NOMO-1 treated with DMSO at 0.1 percent for 48 hours (cell line): ENCODE data around the gene PRR5L.
"Not testable (repeated sequence)": the region's sequence is repeated elsewhere in the genome, so short reads cannot be mapped to it uniquely, and the experiment has no call there.

ENCODE experiments used
- DNase-seq: peaks from one replicate; lab custom pipeline; 2025; ENCODE audit not compliant: unreplicated experiment; lab: John Stamatoyannopoulos, UW

PRR5L gene

DNA sequence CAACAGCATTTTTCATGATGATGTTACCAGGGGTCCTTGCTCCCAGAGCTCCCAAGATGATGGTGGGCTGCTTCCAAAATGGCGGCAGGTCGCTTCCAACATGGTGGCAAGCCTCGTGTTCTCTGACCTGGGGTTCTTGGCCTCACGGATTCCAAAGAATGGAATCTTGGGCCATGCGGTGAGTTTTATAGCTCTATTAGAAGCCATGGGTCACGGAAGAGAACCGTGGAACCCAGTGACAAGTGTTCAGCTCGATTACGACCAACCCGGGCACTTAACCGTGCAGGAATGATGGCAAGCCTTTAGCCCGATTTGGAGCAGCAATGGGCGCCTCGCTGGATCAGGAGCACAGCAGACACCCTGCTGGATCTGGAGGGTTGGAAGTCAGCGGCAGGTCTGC is 28.9 kb downstream of the PRR5L start:
- not testable (repeated sequence) for DNase-seq

DNA sequence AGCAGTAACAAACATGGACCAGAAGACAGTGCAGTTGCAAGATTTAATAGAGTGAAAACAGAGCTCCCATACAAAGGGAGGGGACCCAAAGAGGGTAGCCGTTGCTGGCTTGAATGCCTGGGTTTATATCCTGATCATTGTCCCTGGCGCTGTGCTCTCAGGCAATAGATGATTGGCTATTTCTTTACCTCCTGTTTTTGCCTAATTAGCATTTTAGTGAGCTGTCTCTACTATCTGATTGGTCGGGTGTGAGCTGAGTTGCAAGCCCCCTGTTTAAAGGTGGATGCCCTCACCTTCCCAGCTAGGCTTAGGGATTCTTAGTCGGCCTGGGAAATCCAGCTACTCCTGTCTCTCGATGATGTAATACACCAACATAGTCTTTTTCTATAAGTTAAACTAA is 29.3 kb downstream of the PRR5L start:
- not testable (repeated sequence) for DNase-seq

- peak; percentile 47 for DNase-seq
Measured at GRCh38 chr11:36326524-36327419, 30.7 kb downstream of the PRR5L start.

GRCh38 chr11:36328966-36329673 is 33.0 kb downstream of the PRR5L start:
- DNase-seq, result no peak

- no peak for DNase-seq
Measured at GRCh38 chr11:36330411-36330810, 34.3 kb downstream of the PRR5L start.

- DNase-seq, result no peak
Measured at GRCh38 chr11:36333468-36333867, 37.4 kb downstream of the PRR5L start.

GRCh38 chr11:36333897-36334296 is 37.8 kb downstream of the PRR5L start:
- no peak for DNase-seq

DNA sequence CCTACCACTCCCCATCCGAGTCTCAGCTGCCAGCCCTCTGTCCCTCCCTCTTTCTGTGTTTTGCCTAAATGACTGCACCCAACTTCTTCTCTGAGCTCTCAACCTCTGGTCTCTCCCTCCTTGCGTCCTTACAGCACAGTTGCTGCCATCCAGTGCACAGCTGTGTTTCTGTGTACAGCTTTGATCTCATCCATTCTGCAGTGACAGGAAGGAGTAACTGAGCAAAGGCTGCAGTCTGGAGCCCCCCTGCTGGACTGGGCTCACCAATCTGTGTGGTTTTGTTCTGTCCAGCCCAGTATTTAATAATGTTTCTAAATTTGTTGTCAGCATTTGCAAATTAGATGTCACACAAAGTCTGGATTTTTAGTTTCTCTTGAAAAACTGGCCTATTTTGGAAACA is 43.8 kb downstream of the PRR5L start:
- DNase-seq, result no peak

DNA sequence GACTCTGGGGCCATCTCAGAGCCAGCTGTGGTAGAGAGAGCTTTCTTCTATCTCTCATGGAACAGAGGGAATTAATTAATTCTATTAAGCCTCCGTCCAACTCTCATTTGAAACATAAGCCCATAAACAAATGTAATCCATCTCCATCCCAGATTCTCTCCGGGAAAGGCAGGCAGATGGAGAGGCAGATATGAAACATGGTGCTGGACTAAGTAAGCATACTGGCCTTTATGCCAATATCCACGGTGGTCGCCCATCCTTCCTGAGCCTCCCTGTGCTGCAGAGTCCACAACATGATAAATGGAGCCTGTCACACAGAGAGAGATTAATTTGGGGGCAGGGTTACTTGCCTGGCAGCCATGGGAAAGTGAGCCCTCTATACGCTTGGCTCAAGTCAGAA is 44.8 kb downstream of the PRR5L start:
- DNase-seq, result no peak

GRCh38 chr11:36341915-36342314 is 45.8 kb downstream of the PRR5L start:
- DNase-seq, result no peak

GRCh38 chr11:36342327-36342726 is 46.2 kb downstream of the PRR5L start:
- DNase-seq, result no peak

DNA sequence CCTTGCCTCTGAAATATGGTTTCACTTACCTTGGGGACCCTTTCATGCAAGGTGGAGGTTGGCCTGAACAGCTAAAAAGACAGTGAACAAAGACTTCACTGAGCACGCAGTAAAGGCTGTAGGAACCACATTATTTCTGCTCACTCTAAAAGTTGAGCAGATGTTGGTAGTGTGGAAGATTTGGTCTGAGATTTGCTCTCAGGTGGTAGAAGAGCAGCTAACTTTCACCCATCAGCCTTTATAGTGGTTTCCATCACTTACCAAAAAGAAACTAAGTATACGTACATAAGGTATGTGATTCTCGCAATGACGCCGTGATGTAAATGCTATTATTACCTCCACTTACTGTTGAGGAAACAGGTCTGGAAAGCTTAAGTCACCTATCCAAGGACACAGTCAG is 47.3 kb downstream of the PRR5L start:
- no peak for DNase-seq

- DNase-seq, result no peak
Measured at GRCh38 chr11:36345084-36345511, 49.0 kb downstream of the PRR5L start.

GRCh38 chr11:36345535-36346141 is 49.5 kb downstream of the PRR5L start:
- no peak for DNase-seq

DNA sequence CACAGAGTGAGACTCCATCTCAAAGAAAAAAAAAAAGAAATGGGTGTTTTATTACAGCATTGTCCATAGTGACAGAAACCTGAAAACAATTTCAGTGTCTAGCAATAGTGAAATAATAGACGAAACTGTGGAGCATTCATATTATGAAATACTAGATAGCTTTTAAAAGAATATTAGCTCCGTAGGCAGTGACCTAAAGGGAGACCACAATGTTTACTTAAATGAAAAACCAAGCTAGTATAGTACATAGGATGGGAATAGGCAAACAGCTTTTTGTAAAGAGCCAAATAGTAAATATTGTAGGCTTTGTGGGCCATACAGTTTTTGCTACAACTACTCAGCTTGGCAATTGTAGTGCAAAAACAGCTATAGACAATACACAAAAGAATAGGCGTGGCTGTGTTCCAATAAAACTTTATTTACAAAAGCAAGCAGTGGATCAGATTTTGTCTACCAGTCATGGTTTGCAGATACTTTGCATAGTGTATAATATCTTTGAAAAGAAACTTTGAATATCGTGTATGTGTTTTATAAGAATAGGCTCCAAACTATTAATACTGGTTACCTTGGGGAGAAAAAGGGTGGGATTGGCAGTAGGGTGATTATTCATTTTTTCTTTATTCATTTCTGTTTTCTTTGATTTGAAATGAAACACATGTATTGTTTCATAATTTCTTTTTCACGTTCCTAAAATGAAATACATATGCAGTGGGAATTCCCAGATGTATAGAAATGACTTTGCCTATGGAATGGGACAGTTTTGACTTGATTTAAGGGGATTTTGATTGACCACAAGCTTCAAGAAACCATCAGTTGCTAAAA is 50.7 kb downstream of the PRR5L start:
- no peak for DNase-seq

DNA sequence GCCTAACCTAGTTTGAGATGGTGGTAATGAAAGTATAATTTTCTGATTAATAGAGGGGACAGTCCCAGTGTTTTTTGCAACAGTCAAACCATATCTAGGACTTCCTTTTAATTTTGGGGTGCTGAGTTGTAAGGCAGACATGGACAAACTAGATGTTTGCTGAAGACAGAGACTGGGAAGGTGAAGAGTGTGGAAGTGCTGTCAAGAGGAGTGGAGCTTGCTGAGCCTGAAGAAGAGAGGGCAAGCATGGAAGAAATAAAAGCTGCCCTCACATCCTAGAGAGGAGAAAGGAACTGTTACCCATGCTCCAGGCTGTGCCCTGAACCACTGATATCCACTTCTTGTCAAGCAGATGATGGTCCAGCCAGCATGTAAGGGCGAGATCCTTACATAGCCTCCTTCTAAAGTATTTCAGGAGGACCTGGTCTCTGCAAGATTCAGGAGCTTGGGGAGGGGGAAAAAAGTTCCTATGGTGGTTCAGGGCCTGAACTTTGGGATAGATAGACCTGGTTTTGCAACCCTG is 51.4 kb downstream of the PRR5L start:
- DNase-seq, result no peak

DNA sequence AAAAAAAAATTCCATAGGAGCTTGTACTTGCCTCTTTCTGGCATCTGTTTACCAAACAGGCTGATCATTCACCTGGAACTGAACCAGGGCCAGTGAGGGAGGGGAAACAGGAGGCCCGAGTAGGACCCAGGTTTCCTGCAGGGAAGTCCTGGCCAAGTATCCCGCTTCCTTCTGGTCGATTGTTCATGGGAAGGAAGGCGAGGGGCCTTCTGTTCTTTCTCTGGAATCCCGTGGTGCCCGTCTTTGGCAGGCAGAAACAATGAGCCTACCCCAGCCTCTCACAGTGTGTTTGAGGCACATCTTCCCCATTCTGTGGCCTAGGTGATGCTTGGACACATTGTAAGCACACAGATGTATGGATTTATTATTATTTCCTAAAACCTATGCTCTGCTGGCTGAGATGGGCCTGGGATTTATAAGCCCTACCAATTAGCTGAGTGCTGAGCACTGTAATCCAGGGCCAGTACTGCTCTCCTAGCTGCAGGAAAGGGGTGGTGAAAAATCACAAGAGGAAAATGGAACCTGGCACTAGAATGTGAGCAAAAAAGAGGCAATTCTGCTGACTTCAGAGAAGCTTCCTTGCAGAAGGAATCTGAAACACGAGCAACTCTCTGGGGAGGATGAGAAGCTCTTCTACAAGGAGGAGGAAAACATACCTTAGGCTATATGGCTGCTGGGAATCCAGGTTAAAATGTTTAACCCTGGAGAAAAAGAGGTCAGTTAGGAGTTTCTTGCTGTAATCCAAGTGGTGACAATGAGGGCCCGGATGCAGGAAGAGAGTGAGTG is 53.5 kb downstream of the PRR5L start:
- no peak for DNase-seq

DNA sequence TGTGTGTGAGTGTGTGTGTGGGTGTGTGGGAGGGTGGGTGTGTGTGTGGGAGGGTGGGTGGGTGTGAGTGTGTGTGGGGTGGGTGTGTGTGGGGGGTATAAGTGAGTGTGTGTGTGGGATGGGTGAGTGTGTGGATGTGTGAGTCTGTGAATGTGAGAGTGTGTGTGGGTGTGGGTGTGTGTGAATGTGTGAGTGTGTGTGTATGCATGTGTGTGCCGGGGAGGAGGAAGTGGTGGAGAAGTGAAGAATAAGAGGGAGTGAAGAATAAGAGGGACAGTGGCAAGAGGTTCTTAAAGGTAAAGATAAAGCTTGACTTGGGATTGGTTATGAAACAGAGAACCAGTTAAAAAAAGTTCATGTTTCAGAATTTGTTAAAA is 54.0 kb downstream of the PRR5L start:
- no peak for DNase-seq

DNA sequence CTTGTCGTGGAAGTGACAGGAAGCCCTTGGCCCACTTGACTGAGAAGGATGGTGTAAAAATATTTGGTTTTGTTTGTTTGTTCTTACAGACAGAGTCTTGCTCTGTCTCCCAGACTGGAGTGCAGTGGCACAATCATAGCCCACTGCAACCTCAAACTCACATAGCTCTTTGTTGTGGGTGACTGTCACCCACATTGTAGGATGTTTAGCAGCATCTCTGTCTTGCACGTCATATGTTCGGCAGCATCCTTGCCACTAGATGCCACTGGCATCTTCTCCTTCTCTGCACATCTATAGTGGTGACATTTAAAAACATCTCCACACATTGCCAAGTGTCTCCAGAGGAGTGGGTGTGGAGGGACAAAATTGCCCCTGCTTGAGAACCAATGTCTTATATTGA is 56.8 kb downstream of the PRR5L start:
- no peak for DNase-seq
